H4 (cell line): ENCODE results near the gene MYLIP. TPM values are rescaled to one million over a fixed set of nuclear protein-coding genes. Genes with fewer than 3 reads are reported as not detected.

Experiments used
- total RNA-seq: library from RNA; depleted of rRNA; stranded (reverse); fragments of >200 nt; shearing (Covaris generic); gene quantifications from 2 replicates; pipeline ENCODE4 v1.2.3, GENCODE V29; 2014; rRNA removed

The MYLIP gene
- total RNA-seq, 1 experiment from 2014 or later: 16.9 TPM

Other genes with a start within 250 kb of the MYLIP start
- 8.9 and 11.5 TPM in 2 replicates for gene GMPR, start 109.5 kb downstream of the MYLIP start, total RNA-seq